ENCODE measurements around the gene PRODH2. TPM values are rescaled to one million over a fixed set of nuclear protein-coding genes. Genes with fewer than 3 reads are reported as not detected.

PRODH2 gene, protein sequence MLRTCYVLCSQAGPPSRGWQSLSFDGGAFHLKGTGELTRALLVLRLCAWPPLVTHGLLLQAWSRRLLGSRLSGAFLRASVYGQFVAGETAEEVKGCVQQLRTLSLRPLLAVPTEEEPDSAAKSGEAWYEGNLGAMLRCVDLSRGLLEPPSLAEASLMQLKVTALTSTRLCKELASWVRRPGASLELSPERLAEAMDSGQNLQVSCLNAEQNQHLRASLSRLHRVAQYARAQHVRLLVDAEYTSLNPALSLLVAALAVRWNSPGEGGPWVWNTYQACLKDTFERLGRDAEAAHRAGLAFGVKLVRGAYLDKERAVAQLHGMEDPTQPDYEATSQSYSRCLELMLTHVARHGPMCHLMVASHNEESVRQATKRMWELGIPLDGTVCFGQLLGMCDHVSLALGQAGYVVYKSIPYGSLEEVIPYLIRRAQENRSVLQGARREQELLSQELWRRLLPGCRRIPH
- under 1 TPM in 1 of 4 donors, not detected in 3; 0.13 TPM for total RNA-seq

- peaks cover 0 to 17% (median 0%) of the 10 kb centered on the region in 3 donors for H3K27me3 ChIP-seq
- in situ Hi-C loops (cut with MboI; ENCODE audit: low sequenced_read_pairs in 4 of 4): no loop called here
Observed at GRCh38 chr19:35812220-35813042, at the start of gene PRODH2. Gene PRODH2 (minus strand): TSS chr19:35812845. CDS start chr19:35812805, 40 bp downstream.

DNA sequence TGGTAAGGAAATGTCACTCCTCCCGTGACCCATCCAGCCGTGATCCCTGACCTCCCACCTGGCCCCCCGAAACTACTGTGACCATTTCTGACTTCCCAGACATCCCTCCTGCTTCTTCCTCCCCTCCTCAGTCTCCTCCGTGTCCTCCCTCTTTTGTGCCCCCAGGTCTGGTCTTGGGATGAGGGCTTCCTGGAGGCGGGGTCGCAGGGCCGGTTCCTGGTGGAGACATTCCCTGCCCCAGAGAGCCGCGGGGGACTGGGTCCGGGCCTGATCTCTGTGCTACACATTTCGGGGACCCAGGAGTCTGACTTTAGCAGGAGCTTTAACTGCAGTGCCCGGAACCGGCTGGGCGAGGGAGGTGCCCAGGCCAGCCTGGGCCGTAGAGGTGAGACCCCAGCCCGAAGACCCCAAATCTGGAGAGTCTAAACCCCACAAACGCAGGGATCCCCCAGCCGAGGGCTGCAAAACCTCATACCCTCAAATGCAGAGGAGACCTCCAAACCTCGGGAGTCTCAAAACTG lies 49.1 kb upstream of the PRODH2 start:
- H3K27me3 ChIP-seq: peaks cover 37 to 82% (median 55%) of the 10 kb centered on the region in 3 donors
- in situ Hi-C loops (cut with MboI; ENCODE audit: low sequenced_read_pairs in 4 of 4): no loop called here

More at GRCh38 chr19:35812220-35813042, at the start of gene PRODH2:
- H3K9me3 ChIP-seq: no peaks in the 10 kb centered on the region
- TF ChIP-seq, protein P1, sequence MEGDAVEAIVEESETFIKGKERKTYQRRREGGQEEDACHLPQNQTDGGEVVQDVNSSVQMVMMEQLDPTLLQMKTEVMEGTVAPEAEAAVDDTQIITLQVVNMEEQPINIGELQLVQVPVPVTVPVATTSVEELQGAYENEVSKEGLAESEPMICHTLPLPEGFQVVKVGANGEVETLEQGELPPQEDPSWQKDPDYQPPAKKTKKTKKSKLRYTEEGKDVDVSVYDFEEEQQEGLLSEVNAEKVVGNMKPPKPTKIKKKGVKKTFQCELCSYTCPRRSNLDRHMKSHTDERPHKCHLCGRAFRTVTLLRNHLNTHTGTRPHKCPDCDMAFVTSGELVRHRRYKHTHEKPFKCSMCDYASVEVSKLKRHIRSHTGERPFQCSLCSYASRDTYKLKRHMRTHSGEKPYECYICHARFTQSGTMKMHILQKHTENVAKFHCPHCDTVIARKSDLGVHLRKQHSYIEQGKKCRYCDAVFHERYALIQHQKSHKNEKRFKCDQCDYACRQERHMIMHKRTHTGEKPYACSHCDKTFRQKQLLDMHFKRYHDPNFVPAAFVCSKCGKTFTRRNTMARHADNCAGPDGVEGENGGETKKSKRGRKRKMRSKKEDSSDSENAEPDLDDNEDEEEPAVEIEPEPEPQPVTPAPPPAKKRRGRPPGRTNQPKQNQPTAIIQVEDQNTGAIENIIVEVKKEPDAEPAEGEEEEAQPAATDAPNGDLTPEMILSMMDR (IDR thresholded peaks at IDR 0.05 in 4 of 5, conservative IDR thresholded peaks at IDR 0.05 in 1 of 5): no peak
- TF ChIP-seq POLR2A (IDR thresholded peaks at IDR 0.05): no peak
- H3K4me1 ChIP-seq: no peaks in the 10 kb centered on the region
- no peak within 1 kb of the TSS for H3K4me3 ChIP-seq
- no peak within 1 kb of the TSS for H3K27ac ChIP-seq
- no peaks in the 10 kb centered on the region for H3K36me3 ChIP-seq
- no peak for DNase-seq
- intact Hi-C loops (cut with DNase I; ENCODE audit: low total_unique reads): no loop called here
- no peak for ATAC-seq

DNA sequence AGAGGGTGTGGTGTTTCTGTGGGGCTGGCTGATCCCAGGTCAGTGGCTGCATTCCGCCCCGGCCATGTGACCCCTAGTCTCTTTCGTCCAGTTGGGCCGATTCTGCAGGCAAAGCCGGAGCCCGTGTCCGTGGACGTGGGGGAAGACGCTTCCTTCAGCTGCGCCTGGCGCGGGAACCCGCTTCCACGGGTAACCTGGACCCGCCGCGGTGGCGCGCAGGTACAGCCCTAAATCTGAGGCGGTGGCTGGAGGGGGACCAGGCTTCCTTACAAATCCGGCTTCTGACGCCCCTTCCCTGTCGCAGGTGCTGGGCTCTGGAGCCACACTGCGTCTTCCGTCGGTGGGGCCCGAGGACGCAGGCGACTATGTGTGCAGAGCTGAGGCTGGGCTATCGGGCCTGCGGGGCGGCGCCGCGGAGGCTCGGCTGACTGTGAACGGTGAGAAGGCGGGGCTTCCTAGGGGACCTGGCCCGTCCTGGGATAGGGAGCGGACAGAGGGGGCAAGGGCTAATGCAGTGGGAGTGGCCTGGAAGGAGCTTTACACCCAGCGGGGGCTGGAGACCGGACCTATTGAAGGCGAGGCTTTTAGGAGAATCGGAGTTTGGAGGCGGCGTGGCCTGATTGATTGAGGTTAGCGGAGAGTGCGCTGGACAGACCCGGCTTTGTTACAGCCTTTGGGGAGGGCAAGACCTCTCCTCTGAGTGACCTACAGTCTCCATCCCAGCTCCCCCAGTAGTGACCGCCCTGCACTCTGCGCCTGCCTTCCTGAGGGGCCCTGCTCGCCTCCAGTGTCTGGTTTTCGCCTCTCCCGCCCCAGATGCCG lies 48.4 kb upstream of the PRODH2 start:
- Histone ChIP-seq H3K36me3 (no peaks in the 10 kb centered on the region), H3K4me1 (peaks cover 0 to 3% of the 10 kb centered on the region in 2 donors), H3K27ac (no peak overlapping the region), H3K27me3 (peaks cover 44 to 84% (median 62%) of the 10 kb centered on the region in 3 donors), H3K9me3 (no peaks in the 10 kb centered on the region), H3K4me3 (no peak overlapping the region)
- ATAC-seq (no peak), DNase-seq (no peak)
- TF ChIP-seq POLR2A (IDR thresholded peaks at IDR 0.05): no peak
- in situ Hi-C loops (cut with MboI; ENCODE audit: low sequenced_read_pairs in 4 of 4) (no loop called here), intact Hi-C loops (cut with DNase I; ENCODE audit: low total_unique reads) (no loop called here)

More for the DNA sequence above, 49.1 kb upstream of the PRODH2 start:
- no peaks in the 10 kb centered on the region for H3K36me3 ChIP-seq
- intact Hi-C loops (cut with DNase I; ENCODE audit: low total_unique reads): no loop called here
- no peaks in the 10 kb centered on the region for H3K9me3 ChIP-seq
- TF ChIP-seq, protein P1 (IDR thresholded peaks at IDR 0.05 in 4 of 5, conservative IDR thresholded peaks at IDR 0.05 in 1 of 5): no peak
- no peak for TF ChIP-seq POLR2A (IDR thresholded peaks at IDR 0.05)
- DNase-seq (no peak), ATAC-seq (no peak)
- H3K27ac ChIP-seq: no peak overlapping the region
- H3K4me1 ChIP-seq: peaks cover 0 to under 1% of the 10 kb centered on the region in 2 donors
- H3K4me3 ChIP-seq: no peak overlapping the region

DNA sequence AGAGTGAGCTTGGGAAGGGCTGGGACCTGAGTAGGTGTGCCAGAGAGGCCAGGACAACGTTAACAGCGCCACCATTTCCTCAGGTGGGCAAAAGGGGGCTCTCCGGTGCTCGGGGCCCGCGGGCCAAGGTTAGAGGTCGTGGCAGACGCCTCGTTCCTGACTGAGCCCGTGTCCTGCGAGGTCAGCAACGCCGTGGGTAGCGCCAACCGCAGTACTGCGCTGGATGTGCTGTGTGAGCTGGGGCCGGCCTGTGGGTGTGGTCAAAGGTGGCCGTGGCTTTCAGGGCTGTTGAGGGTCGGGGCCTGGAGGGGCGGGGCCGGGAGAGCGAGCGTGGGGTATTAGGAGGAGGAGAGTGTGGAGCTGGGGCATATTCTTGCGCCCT lies 47.8 kb upstream of the PRODH2 start:
- H3K4me3 ChIP-seq: no peak overlapping the region
- H3K27me3 ChIP-seq: peaks cover 48 to 84% (median 67%) of the 10 kb centered on the region in 3 donors
- DNase-seq (no peak), ATAC-seq (no peak)
- no peaks in the 10 kb centered on the region for H3K36me3 ChIP-seq
- in situ Hi-C loops (cut with MboI; ENCODE audit: low sequenced_read_pairs in 4 of 4): no loop called here
- intact Hi-C loops (cut with DNase I; ENCODE audit: low total_unique reads): no loop called here
- no peak for TF ChIP-seq POLR2A (IDR thresholded peaks at IDR 0.05)
- TF ChIP-seq, protein P1 (IDR thresholded peaks at IDR 0.05 in 4 of 5, conservative IDR thresholded peaks at IDR 0.05 in 1 of 5): no peak
- H3K4me1 ChIP-seq: peaks cover 0 to 3% of the 10 kb centered on the region in 2 donors
- no peak overlapping the region for H3K27ac ChIP-seq
- H3K9me3 ChIP-seq: no peaks in the 10 kb centered on the region
